Stimulated activated CD4-positive, alpha-beta T cell treated with anti-CD3 and anti-CD28 coated beads, Interleukin-15, amount 100 ng/mL, for 48 hours (primary cell): ENCODE measurements around the gene EIF4ENIF1.
"Not testable (repeated sequence)": the region's sequence is repeated elsewhere in the genome, so short reads cannot be mapped to it uniquely, and the experiment has no call there.

Source experiments
- DNase-seq, 2 donors: peaks; one replicate each; pipeline ENCODE4 v3.0.0-alpha.2; 2020; ENCODE audit warnings: low read depth in 2 of 2

Gene EIF4ENIF1

GRCh38 chr22:31495343-31495742 is 5.7 kb upstream of the EIF4ENIF1 start:
- no peak for DNase-seq

- not testable (repeated sequence) for DNase-seq
These were observed 3.7 kb upstream of the EIF4ENIF1 start for GRCh38 chr22:31493355-31493754.

- no peak for DNase-seq
These were observed 2.5 kb upstream of the EIF4ENIF1 start for GRCh38 chr22:31492151-31492550.

GRCh38 chr22:31491218-31491962 is 1.7 kb upstream of the EIF4ENIF1 start:
- DNase-seq = no peak

GRCh38 chr22:31490496-31490925 is 869 bp upstream of the EIF4ENIF1 start:
- DNase-seq = no peak

DNA sequence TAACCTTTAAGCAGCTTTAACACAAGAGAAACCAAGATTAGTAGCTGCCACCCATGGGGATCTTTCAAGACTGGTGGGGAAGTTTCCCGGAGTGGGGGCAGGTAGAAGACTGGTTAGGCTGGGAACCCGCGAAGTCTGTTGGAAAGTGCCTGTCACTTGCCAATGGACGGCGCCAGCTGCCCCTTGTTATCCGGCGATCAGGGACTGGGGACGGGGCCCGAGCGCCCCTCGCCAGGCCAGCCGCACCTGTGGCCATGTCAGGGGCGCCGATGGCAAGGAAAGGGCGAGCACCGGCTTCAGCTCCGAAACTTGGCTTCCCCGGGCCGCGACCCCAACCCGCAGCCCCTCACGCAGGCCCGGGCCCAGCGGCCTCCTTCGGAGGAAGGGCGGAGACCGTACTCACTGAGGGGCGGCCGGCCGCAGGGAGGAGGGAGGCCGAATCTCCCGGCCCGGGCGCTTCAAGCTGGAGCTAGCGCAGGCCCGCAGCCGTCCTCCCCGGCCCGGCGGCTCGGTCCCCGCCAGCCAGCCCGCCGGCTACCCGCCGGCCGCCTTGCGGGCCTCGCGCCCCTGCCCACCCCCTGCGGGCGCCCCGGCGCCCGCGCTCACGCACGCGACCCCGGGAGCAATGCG is 539 bp downstream of the EIF4ENIF1 start:
- no peak for DNase-seq

- no peak for DNase-seq
These were observed 1.2 kb downstream of the EIF4ENIF1 start for GRCh38 chr22:31488346-31488883.

DNA sequence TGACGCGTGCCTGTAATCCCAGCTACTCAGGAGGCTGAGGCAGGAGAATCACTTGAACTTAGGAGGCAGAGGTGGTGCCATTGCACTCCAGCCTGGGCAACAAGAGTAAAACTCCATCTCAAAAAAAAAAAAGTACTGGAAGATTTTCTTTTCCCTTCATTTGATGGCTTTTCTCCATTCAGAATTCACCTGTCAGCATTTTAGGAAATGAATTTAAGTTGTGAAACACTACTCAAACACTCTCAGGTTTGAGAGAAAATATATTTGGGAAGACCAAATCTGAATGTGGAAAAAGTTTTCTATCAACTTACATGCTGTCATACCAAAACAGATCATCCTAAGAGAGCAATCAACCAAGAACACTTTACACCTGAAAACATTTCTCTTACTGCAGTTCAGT is 2.7 kb downstream of the EIF4ENIF1 start:
- DNase-seq = no peak

GRCh38 chr22:31486369-31486768 is 3.3 kb downstream of the EIF4ENIF1 start:
- not testable (repeated sequence) for DNase-seq

DNA sequence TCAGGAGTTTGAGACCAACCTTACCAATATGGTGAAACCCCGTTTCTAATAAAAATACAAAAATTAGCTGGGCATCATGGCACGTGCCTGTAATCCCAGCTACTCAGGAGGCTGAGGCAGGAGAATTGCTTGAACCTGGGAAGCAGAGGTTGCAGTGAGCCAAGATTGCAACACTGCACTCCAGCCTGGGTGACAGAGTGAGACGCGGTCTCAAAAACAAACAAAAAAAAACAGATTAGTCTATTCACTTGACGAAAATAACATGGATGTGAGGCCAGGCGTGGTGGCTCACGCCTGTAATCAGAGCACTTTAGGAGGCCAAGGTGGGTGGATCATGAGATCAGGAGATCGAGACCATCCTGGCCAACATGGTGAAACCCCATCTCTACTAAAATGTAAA is 7.2 kb downstream of the EIF4ENIF1 start:
- DNase-seq = not testable (repeated sequence)

DNA sequence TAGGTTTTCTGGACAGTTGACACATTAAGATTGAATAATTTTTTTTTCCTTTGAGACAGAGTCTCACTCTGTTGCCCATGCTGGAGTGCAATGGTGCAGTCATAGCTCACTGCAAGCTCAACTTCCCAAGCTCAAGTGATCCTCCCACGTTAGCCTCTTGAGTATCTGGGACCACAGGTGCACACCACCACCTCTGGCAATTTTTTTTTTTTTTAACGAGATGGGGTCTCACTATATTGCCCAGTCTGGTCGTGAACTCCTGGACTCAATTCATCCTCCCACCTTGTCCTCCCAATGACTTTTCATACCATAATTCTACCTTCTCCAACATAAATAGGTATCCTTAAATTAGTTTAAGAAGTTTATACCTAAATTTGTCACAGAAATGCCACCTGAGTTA is 8.5 kb downstream of the EIF4ENIF1 start:
- no peak for DNase-seq

- no peak for DNase-seq
These were observed 12.3 kb downstream of the EIF4ENIF1 start for GRCh38 chr22:31477329-31477728.

DNA sequence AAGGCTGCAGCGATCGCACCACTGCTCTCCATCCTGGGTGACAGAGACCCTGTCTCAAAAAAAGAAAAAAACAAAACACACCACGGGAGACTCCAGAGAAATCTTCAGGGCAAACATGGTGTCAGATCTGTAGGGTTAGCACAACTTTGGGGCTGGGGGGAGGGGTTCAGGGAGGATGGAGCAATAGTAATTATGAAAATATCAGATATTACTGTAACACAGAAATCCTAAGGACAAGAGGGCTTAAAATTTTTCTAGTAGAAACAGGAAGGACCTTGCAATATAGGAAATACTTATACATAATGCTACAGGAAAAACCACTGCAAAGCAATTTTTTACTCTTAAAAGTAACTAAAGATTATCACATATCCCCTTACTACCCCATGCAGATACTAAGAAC is 13.8 kb downstream of the EIF4ENIF1 start:
- DNase-seq = no peak

- DNase-seq = no peak
These were observed 14.9 kb downstream of the EIF4ENIF1 start for GRCh38 chr22:31474743-31475142.

- DNase-seq = no peak
These were observed 24.3 kb downstream of the EIF4ENIF1 start for GRCh38 chr22:31465307-31465706.

- DNase-seq = no peak
These were observed 27.9 kb downstream of the EIF4ENIF1 start for GRCh38 chr22:31461699-31462098.

DNA sequence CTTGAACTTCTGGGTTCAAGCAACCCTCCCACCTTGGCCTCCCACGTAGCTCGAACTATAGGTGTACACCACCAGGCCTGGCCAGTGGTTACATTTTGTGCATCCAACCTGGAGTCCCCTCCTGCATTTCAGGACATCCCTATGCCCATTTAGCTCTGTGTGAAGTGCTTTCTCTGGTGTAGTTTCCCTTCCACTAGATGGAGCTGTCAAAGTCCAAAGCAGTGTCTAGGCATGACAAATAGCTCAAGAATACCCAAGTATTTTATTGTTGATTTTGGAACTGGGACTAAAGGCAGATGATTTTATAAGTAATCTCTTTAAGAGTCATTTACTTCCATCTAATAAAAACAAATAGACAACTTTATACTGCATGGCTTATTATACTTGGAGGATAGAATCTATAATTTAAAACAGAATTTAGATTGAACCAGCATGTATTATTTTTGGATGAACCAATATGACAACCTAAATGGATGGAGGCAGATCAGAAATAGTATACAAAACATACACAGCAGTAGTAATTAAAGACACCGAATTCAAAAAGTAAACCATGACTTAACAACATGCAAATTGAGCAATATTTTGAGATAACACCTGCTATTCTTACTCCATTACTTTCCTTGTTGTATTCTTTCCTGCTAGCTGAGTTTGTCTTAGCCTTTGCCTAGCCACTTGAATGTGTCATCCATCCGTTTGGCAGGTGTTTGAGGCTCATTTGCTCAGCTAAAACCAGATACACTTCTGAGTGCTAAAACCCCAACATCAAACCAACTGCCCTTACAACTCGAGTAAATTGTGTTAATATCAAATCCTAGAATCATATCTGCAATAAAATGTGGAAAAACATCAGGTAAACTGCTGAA is 37.7 kb downstream of the EIF4ENIF1 start:
- no peak for DNase-seq

- DNase-seq = no peak
These were observed 40.1 kb downstream of the EIF4ENIF1 start for GRCh38 chr22:31449506-31449905.

- DNase-seq = no peak
These were observed 41.3 kb downstream of the EIF4ENIF1 start for GRCh38 chr22:31448382-31448781.

GRCh38 chr22:31447337-31447736 is 42.3 kb downstream of the EIF4ENIF1 start:
- no peak for DNase-seq

DNA sequence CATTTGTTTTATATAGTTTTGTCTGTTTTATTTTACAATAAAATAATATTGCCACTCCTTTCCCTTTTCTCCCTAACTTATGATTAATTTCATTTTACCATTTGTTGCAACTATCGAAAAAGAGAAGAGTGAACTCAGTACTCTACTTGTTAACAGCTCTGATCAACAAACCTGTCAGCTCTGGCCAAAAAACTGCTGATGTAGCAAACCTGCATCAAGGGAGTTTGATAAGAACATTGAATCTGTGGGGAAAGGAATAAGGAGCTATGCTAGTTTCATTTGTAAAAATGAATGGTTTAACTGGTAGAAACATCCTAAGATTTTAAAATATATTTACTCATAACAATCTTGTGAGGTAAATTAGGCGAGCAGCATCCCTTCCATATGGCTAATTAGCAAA is 42.9 kb downstream of the EIF4ENIF1 start:
- no peak for DNase-seq

GRCh38 chr22:31446208-31446607 is 43.4 kb downstream of the EIF4ENIF1 start:
- DNase-seq = no peak
